GM21717 (cell line): ENCODE measurements around the gene CTNNA2.

Experiments used
- ATAC-seq: cut with Tn5 transposase; IDR thresholded peaks from one replicate; pipeline ENCODE4 v1.9.1; 2021; ENCODE audit warnings: mild to moderate bottlenecking, moderate library complexity; ENCODE audit not compliant: unreplicated experiment

The CTNNA2 gene

GRCh38 chr2:80252294-80252986, 739.6 kb downstream of the CTNNA2 start:
- ATAC-seq, result no peak

DNA sequence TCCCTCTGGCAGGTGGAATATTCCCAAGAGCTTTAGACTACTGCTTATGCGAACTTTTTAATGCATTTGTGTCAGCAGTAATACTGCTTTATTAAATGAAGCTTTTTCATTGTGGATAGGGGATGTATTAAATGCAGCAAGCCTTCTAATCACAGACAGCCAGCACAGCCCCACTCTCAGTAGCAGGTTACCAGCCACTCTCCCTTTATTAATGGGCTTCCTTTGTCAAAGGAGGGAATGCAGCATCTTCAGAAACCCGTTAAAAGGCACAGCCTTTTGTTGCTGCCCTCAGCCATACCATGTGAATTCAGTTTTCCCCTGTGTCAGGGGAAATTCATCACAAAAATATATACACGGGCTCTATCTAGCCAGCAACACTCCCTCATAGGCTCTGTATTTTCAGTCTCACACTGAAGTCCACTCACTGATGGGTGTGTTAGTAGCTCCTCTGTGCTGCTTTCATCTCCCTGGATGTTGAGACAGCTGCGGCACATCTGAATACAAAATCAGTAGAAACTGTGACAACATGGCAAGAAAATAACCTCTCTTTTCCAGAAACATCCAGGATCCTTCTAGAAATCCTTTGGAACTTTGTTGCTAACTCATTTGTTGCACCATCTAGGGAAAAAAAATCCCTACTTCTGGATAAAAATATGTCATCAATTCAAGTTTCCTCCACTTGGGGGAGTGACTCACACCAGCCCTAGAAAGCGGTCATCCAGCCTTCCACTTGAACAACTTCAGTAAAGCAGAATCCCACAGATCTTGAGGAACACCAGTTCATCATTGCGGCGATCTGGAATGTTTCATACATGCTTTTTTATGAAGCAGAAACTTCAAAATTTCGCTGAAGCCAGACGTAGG, 743.3 kb downstream of the CTNNA2 start:
- no peak for ATAC-seq

DNA sequence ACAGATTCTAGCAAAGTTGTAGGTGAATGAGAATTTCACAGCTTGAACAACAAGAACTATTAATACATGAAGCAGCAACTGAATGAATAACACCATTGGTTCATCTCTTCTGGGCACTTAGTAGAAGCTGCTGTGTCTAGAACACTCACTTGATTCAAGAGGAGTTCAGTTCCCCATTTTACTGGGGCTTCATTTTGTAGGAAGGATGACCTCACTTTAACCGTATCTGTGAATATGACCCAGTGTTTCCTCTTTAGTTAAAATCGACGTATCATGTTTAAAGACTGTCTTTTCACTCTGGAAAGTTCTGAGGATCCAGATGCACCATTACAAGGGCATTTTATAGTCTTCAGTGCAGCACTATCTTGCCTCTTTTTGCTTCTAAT, 743.9 kb downstream of the CTNNA2 start:
- no peak for ATAC-seq

DNA sequence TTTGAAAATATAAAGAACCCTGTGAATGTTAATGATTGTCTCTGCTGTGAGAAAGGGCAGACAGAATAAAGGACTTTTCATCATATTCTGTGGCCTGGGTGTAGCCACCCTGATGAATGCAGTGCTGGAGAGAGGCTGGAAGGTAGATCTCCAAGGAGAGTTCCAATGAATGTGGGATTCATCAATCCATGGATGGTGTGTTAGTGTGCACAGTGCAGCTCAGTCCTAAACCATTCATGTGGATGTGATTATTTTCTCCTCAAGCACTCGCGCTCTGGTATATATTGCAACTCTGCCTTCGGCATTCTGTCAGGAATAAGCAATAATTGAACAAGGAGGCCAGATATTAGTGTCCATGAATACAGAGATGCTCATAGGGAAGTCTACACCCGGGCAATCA, 744.6 kb downstream of the CTNNA2 start:
- no peak for ATAC-seq

GRCh38 chr2:80258341-80258740, 745.5 kb downstream of the CTNNA2 start:
- ATAC-seq, result no peak

GRCh38 chr2:80258793-80259192, 745.9 kb downstream of the CTNNA2 start:
- no peak for ATAC-seq

GRCh38 chr2:80259292-80259691, 746.4 kb downstream of the CTNNA2 start:
- ATAC-seq, result no peak

GRCh38 chr2:80266231-80266630, 753.4 kb downstream of the CTNNA2 start:
- ATAC-seq, result no peak

DNA sequence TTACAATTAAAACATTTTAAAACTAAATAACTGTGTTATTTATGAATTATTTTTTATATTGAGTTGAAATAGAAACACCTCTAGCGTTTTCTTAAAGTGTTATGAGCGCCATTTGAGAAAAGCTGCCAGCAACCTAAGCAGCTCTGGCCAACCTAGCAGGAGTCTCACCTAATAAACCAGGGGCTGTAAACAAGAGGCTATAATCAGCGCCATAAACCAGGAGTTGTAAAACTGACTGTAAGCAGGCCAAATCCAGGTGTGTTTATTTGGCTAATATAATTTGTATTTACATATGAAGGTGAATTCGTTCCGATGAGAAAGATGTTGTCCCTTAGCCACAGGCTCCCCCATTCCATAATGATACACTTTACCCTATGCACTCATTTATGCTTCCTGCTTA, 757.0 kb downstream of the CTNNA2 start:
- no peak for ATAC-seq

DNA sequence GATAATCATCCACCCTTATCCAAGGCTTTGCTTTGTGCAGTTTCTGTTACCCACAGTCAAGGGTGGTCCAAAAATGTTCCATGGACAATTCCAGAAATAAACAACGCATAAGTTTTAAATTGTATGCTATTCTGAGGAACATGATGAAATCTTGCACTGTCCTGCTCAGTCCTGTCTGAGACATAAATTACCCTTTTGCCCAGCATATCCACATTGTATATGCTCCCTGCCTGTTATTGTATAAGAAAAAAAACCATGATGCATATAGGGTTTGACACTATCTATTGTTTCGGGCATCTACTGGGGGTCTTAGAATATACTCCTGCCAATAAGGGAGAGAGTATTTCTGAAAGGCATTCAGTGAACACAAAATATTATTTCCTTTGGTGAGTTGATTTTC, 767.7 kb downstream of the CTNNA2 start:
- ATAC-seq, result no peak

DNA sequence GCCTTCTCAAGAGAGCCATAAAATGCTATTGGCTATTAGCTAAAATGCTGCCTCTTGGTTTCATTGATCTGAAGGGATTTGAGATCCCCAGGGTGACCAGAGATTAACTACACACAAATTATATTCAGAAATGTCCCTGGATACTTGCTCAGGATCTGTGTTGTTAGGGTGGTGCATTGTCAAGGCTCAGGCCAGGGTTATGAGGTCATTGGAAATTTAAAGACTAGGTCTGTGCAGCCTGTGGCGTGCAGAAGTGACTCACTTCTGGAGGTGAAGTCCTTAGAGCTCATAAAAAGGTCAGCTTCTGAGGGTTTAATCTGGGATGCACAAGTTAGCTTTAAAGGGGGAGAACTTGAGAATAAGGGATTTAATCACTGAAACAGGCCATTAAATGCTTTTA, 768.2 kb downstream of the CTNNA2 start:
- no peak for ATAC-seq

DNA sequence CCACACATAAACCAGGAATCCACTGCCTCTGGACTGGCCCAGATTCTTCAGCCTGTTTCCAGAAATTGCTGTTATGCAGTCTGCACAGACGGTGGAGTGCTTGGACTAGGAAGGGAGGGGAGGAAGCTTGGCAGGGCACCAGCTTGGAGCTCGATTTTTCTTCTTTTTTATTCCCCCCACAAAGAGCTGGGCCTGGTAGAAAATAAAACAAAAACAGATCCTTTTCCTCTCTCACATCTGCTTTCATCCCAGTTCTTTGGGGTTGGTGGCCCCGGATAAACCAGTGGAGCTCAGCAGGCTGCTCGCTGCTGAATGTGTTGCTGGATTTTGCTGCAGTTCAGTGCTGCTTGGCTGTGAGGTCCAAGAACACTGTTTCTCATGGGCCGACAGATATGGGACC, 775.7 kb downstream of the CTNNA2 start:
- ATAC-seq, result no peak

DNA sequence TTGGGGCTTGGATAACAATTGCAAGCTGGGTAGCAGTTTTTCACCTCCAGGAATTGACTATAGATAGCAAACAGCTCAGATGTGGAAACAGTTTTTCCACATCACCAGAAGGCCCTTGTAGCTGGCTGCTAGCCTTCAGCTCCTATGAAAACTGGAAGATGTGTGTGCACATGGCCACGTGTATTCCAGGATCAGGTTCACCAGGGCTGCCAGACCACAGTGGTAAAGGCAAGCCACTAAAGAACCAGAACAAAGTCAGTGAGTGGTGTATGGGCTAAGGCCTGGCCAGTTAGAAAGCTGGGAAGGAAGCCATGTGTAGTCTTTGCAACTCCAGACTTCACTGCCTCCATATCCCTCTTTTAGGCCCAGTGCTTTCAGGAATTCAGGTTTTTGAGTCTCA, 778.8 kb downstream of the CTNNA2 start:
- ATAC-seq, result no peak

- ATAC-seq, result no peak
Measured at GRCh38 chr2:80292474-80292873, 779.6 kb downstream of the CTNNA2 start.

GRCh38 chr2:80293039-80293438, 780.2 kb downstream of the CTNNA2 start:
- ATAC-seq, result no peak

DNA sequence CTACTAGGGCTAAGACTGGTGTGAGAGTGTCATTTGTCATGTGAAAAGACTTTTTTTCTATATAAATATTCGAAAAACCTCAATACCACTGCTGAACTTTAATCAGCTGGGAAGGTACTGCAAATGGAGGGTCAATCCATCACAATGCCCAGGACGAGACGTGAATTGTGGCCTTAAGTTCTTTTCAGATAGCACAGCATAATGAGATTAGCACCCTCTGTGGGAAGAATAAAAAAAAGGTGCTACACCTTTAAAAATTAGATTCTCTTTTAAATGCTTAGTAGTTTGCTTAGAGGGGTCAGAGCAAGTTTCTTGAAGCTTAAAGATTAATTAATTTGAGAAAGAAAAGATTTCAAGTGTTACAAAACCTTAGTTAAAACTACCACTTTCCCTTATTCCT, 786.1 kb downstream of the CTNNA2 start:
- ATAC-seq, result no peak

DNA sequence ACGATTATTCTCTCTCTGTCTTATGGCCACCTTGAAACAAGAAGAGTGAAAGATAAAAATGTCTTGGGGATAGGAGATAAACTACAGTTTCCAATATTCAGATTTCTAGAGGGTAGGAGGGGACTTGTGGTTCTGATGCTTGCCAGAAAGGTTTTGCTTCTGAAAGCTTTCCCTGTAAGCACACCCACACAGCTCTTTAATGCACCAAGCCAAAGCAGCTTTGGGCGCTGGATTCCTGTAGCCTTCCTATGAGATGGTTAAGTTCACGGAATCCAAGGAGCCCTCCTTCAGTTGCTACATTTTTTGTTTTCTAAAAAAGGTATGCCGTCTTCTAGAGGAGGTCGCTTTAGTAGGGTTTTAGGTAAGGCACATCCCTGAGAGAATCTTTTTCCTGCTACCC, 786.8 kb downstream of the CTNNA2 start:
- no peak for ATAC-seq

GRCh38 chr2:80300346-80300745, 787.5 kb downstream of the CTNNA2 start:
- ATAC-seq, result no peak

GRCh38 chr2:80300954-80301353, 788.1 kb downstream of the CTNNA2 start:
- no peak for ATAC-seq

- ATAC-seq, result no peak
Measured at GRCh38 chr2:80302001-80302313, 789.1 kb downstream of the CTNNA2 start.

DNA sequence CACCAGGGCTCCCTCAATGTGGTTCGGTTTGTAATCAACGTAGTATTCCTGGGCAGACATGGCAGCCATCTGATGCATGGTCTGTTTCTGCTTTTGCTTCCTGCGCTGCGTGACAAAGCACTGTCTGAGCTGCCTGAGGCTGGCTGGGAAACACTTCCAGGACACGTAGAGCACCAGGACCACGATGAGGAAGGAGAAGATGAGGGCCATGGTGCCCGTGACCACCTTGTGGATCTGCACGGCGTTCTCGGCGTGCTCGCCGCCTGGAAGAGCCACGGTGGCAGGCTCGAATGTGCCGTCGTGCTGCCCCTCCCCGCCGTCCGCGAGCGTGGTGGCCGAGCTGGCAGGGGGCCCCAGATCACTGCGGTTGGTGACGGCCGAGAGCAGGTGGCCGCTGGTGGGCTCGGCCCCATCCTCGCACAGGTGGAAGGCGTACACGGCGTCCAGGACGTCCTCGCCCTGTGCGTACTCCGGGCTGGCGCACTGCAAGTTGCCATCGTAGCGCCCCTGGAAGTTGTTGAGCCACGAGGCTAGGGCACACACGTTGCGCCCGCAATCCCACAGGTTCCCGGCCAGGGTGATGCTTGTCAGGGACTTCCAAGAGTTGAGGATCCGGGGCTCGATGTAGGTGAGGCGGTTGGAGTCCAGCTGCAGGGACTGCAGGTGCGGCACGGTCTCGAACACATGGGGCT, 789.6 kb downstream of the CTNNA2 start:
- no peak for ATAC-seq
